Fibroblast of skin of scalp (primary cell): Measurements from ENCODE around the gene ZNF428.
"Not testable (repeated sequence)": the region's sequence is repeated elsewhere in the genome, so short reads cannot be mapped to it uniquely, and the experiment has no call there.

Experiments used
- DNase-seq: peaks from one replicate; pipeline ENCODE4 v3.0.0-alpha.2; 2013

The ZNF428 gene

DNA sequence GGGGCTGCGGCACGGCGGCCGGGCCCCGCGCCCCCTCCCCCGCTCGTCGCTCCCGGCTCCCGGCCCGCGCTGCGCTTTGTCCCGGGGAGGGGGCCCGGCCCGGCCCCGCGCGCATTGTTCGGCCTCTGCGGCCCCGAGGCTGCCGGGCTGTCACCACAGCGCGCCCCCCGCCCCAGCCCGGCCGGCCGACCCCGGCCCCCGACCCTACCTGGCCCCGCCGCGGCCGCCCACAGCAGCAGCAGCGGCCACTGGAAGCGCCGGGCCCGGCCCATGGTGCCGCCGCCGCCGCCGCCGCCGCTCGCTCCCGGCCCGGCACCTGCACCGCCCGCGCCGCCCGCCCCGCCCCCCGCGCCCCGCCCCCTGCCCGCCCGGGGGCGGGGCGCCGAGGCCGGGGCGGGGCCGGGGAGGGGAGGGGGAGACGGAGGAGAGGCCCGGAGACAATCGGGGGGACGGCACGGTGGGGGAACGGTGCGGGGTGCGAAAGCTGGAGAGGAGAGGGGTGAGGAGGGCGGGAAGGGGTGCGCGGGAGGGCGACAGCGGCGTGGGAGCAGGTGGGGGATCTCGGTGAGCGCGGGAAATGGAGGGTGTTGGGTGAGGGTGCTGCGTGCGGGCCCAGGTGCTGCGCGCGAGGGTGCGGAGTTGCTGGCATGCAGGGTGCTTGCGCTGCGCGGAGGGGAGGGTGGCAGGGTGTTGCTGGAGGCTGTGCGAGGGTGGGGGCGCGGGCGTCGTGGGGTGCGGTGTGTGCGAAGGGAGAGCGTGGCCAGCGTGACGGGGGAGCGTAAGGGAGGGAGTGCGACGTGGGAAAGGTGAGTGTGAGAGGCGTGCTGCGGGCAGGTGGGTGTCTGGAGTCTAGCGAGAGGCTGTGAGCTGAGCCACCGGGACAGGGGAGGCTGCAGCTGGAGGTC is 20.3 kb upstream of the ZNF428 start, which contains the start of gene CADM4:
CADM4 (minus strand) TSS at position 332 of the 905 bp plus-strand sequence; CDS start at position 272, 60 bp downstream.
- DNase-seq = no peak

DNA sequence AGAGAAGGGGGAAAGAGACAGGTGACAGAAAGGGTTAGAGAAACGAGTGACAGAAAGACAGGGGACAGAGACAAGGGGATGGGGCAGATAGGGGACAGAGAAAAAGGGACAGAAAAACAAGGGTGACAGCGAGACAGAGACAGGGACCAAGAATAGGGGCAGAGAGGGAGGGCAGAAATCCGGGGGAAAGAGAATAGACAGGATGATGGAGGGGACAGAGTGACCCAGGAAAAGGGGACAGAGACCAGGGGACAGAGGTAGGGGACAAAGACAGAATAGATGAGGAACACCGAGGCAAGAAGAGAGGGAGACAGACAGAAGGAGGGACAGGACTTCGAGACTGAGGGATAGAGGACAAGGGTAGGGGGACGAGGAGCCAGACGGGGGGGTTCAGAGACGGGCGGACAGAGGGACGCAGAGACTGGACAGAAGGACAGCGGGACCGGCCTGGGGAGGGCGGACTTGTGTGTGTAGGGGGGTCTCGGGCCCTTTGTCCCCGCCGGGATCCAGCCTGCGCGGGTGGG is 19.6 kb upstream of the ZNF428 start:
- DNase-seq = no peak

DNA sequence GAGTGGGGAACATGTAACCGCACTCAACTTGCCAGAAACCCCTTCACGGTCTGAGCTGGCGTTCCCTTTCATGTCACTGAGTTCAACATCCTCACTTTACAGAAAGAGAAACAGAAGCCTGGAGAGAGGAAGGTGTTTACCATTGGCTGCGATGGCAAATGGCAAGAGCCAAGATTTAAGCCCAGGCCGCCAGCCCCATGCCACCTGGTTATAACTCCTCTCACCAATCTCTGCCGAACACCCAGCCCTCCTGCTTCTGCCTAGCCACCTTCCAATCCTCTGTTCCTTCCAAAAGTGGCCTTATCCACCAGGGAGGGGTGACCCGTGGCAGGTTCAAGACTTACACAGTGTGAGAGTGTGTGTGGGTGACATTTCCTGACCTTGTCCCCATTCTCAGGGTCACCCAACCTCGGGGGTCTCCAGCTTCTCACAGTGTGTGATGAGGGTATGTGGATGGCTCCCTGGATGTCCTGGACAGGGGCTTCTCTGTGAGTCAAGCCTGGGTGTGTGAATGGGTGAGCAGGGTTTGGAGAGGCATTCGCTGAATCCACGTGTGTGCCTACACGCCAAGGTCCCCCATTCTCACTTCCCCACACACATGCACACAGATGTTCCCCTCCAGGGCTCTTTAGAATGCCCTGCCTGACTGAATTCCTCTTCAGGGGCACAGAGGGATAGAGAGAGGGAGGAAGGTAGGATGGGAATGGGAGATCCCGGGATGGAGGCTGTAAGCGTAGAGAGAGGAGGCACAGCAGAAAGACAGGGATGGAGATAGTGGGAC is 19.0 kb upstream of the ZNF428 start:
- DNase-seq = no peak

DNA sequence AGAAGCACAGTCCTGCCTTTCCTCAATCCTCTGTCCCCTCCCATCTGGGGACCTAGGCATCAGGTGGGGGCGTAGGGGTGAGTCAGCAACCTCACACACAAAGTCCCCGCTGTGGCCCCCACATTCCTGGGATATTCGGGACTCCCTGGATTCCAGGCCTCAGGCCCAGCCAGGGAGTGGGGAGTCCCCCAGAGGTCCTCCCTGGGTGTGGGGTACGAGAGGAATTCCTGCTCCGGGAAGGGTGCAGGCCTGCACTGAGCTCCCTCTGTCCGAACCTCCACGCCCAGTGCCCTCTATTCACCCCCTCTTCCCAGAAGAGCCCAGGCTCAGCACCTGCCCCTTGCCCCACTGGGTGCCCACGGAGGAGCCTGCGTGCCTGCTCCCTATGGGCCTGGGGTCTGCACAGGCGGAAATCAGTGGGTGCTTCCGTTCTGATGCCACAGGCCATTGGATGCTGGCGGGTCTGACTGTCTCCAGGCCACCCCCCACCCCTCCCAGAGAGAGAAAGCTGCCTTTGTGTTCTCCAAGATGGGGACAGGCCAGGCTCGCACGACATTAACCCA is 16.8 kb upstream of the ZNF428 start:
- DNase-seq = peak; percentile 19

DNA sequence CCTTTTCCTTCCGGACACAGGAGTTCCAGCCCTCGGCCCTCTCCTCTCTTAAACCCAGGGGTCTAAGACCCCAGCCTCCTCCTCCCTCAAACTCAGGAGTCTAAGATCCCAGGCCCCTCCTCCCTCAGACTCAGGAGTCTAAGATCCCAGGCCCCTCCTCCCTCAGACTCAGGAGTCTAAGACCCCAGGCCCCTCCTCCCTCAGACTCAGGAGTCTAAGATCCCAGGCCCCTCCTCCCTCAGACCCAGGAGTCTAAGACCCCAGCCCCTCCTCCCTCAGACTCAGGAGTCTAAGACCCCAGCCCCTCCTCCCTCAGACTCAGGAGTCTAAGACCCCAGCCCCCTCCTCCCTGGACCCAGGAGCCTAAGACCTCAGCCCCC is 16.1 kb upstream of the ZNF428 start:
- DNase-seq = not testable (repeated sequence)

DNA sequence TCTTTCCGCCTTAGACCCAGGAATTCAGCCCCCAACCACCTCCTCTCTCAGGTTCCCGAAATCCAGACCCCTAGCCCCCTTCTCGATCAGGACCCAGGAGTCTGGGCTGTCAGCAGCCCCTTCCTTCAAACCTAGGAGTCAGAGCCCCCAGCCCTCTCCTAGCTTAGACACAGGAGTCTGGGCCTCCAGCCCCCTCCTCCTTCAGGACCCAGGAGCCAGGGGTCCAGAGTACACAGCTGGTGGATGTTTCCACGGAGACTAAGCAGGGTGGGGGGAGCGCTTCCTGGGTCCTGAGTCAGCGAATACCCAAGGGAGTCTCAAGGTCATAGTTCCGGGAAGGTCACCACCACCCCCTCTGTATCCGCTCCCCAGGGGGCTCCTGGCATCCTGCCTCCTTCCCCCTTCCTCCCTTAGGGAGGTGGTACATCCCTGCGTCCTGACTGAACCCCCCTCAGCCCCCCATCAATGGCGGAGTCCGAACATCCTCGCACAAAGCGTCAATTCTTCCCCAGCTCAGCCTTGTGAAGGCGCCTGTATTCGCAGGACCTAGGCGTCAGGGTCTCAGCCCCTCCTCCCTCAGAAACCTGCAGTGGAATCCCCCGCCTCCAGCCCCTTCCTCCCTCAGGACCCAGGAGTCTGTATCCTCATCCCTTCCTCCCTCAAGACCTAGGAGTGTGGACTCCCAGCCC is 15.6 kb upstream of the ZNF428 start:
- DNase-seq = peak; percentile 48

DNA sequence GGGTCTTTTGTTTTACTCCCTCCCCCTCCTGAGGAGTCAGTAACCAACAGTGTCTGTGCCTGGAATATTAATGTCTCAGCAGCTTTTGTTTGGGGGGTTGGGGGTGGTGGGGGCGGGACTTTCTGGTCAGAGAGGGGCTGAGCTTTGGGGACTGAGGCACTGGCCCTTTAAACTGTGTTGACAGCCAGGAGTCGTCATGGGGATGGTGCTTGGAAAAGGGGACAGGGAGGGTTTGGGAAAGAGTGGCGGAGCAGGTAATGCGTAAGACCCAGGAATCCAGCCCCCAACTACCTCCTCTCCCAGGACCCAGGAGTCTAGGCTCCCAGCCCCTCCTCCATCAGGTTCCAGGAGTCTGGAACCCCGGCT is 15.1 kb upstream of the ZNF428 start:
- no peak for DNase-seq

DNA sequence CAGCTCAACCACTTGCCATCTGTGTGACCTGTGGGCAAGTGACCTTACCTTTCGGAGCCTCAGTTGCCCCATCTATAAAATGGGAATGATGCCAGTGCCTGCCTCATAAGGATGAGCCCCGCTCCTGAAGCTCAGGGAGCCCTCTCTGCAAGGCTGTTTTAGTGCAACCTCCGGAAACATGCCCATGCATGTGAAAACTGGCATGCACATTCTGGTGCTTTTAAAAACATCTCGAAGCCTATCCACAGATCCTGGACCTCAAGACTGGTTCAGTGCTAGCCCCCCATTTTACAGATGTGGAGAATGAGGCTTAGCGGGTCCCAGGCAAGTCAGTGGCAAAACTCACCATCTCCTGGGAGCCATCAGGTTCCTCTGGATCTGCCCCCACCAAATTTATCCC is 14.6 kb upstream of the ZNF428 start:
- DNase-seq = no peak

DNA sequence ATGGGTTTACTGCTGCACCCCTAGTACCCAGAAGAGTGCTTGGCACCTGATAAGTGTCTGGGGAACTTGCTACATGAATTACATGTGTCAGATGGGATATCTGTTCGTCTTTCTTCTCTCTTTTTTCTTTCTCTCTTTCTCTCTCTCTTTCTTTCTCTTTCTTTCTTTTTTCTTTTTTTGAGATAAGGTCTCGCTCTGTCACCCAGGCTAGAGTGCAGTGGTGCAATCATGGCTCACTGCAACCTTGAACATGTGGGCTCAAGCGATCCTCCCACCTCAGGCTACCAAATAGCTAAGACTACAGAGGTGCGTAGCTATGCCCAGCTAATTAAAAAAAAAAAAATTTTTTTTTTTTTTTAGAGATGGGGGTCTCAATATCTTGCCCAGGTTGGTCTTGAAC is 14.1 kb upstream of the ZNF428 start:
- no peak for DNase-seq

DNA sequence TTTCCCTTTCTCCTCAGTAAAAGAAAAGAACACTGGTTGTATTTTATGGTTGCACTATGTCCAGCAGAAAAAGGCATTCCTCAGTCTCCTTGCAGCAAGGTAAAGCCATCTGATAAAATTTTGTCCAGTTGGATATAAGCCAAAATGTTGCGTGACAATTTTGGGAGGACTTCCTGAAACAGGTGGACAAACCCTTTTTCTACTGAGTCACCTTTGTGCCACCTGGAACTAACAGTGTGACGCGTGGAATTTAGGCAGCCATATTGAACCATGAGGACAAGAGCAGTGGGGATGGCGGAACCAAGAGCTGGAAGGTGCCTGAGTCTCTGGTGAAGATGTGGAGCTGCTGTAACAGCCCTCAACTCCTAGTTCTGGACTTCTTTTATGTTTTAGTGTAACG is 12.1 kb upstream of the ZNF428 start:
- DNase-seq = no peak

DNA sequence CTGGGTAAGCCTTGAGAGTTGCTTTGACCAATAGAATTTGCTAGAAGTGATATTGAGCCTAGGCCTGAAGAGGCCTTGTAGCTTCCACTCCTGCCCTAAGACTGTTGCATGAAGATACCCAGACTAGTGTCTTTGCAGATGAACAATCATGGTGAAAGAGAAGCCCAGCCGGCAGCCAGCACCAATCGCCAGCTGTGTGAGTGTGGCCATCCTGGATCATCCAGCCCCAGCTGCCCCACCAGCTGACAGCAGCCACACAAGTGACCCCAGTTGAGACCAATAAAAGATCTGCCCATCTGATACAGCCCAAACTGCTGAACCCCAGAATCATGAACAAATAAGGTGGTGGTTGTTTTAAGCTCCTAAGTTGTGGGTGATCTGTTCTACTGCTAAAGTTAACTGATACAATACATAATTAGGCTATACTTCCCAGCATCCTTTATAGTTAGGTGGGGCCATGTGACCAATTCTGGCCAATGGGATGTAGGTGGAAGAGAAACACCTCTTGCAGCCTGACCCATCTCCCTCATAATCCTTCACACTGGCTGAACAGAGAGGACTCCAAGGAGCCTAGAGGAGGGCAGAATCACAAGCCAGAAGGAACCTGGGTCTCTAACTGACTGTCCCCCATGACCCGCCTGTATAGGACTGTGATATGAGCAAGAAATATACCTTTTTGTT is 9.4 kb upstream of the ZNF428 start:
- no peak for DNase-seq

DNA sequence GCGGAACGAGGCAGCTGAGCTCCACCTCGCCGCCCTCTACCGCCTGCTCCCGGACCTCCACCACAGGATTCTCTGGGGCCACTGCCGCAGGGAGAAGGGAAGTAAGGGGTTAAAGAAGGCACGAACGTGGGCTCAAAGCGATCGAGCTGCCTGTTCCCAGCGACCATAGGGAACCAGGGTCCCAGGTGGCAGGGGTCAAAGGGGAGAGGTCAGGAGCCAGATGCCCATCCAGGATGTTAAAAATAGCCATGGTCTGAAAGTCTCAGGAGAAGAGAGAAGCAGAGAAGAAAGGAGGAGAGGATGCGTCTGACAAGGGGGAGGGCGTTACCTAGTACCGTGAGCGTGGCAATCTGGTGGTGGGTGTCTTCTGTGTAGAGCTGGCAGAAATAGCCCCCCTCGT is 7.4 kb upstream of the ZNF428 start:
- no peak for DNase-seq

DNA sequence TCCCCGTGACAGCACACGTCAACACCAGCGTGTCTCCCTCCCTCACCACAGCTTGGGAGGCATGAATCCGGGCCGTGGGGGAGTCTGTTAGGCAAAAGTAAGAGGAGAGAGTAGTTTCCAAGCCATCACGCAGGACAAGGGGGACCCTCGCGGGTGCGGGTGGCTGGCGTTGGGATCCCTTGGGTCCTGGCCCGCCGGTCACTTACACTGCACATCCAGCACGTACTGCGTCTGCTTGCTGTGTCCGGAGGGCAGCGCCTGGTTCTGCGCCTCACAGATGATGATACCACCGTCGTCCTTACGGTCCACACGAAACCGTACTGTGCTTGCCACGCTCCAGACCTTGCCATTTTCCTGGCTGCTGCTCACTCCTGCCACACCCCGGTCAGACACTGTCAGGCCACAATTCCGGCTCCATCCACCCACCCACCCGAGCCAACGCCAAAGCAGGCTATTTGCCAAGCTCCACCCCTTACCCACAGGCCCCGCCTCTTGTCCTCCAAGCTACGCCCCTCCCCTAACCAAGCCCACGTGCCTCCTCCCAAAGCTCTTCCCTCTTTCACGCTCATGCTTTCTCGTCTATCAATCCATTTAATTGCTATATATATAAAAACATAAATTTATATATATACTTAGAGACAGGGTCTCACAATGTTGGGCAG is 6.6 kb upstream of the ZNF428 start:
- peak; percentile 9 for DNase-seq

DNA sequence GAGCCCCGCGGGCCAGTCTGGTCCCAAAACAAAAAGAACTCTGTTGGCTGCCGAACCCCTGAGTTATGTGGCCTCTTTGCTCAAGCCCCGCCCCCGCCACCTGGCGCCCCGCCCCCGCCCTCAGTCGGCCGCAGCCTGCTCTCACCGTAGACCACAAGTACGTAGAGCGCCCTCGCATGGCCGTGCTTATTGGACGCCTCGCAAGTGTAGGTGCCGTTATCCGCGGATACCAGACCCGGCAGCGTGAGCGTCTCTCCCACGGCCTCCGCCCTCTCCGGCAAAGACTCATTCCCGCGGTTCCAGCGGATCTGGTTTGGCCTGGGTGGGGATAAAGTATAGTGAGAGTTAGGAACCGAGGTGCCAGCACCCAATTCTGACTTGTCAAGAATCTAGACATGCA is 5.5 kb upstream of the ZNF428 start:
- DNase-seq = no peak

DNA sequence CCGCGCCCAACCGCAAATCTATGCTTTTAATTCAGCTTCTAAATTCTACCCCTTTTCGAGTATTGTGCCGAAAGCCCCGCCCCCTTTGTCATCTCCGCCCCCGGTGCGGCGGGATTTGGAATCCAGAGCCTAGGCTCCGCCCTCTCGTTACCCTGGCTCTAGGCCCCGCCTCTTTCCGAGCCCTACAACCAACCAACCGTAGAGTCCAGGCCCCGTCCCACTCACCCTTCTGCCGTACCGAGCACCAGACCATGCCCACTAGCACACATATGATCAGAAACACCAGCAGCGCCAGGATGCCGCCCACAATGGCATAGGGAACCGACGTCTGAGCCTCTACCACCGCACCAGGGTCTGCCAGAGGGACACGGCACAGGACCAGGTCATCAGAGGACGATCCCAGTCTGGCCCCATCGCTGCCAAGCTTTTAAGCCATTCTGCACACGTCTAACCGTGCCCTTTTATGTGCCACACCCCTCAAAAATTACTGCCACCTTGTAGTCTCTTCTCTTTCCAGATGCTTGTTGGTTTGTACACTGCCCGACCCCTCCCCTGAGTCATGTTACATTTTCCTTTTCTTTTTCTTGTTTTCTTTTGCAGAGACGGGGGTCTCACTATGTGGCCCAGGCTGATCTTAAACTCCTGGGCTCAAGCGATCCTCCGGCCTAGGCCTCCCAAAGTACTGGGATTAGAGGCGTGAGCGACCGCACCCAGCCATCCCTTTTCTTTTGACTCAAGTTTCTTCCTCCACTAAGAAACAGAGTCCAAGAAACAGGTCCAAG is 4.7 kb upstream of the ZNF428 start:
- no peak for DNase-seq

DNA sequence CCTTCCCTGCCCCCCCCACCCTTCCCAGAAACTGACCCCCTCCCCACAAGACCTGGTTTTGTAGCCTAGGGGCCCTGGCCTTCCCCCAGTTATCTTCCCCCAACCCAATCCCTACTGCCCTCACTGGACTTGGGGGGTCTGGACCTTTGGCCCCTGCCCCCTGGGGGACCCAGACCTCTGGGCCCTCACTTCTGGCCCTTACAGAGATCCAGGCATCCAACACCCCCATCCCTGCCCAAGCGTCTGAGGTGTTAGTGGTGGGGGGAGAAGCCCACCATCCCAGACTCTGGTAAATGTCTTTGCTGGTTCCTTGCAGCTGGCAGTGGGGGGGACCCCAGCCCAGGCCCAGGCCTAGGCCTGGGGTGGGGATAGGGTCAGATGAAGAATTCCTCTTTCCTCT is 3.5 kb upstream of the ZNF428 start:
- no peak for DNase-seq

DNA sequence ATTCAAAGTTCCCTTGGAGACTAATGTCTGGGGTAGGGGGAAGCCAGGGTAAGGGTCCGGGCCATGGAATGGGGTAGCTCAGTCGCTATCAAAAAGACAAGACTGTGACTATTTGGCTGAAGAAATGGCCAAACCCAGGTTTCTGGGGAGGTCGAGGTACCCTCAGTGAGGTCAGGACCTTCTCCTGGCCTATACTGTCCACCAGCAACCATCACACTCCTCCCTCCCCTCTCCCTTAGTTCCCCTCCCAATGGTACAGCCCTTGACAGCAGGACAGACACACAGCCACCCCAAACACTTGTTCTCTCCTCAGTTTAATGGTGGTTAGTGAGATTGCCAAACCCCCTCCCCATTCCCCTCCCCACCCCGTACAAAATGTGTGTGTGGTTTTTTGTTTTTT is 2.6 kb upstream of the ZNF428 start:
- no peak for DNase-seq

DNA sequence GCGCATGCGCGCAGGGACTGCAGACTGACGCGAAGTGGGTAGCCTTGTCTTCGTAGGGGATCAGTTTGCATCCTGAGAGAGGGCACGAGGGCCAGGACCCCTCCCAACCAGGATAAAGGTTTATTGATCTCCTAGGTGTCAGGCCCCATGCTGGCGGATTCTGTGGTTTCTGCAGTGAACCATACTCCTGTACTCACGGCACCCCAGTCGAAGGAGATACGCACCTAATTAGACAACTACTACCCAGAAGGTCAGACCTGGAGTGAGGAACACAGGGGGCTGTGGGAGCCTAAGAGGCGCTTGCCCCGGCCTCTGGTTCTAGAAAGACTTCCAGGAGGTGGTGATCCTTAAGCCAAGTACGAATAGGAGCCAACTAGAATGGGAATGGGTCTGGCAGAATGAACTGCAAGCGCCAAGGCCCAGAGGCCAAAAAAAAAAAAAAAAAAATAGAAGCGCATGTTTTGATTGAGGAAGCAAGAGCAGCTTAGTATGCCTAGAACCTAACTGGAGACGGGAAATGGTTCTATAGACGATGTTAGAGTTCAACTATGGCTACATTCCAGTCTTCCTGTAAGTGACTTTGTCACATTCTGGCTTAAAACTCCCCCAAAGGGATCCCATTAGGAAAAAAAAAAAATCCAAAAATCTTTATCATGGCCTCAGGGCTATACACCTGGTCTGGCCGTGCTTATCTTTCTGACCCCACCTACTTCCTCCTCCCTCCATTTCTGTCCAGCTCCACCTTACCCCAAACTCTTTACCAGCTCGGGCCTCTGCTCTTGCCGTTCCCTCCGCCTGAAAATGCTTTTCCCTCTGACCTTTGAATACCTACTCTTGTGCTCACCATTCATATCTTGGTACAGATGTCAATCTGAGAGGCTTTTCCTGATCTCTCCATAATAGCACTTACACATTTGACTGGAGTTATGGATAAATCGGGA is 902 bp upstream of the ZNF428 start:
- DNase-seq = no peak

DNA sequence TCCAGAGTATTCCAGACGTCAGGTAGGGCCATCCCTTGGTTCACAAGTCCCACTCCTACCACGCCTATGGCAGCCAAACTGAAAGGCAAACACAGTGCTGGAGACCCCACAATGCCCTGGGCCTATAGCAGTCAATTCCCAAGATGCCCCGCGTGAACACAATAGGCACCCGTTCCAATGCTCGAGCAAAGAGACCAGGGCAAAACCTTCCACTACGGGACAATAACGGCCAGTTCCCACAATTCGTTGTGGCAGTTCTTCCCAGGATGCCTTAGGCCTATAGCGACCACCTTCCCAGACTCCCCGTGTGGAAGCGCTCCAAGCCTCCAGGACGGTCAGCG is 538 bp downstream of the ZNF428 start:
- DNase-seq = peak; percentile 43

DNA sequence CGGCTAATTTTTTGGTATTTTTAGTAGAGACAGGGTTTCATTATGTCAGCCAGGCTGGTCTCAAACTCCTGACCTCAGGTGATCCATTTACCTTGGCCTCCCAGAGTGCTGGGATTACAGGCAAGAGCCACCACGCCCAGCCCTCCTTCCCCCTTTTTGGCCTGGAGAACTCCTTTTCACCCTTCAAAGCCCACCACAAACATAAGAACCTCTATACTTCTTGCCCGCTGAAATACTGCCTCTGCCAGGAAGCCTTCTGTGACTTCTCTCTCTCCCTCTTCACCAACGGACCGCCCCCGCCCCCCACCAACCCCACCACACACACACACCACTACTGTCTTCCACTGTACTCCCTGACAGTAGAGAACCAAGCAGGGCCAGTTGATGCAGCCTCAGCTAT is 2.5 kb downstream of the ZNF428 start:
- DNase-seq = no peak
